Measurements from ENCODE around the gene CIDEA.

CIDEA gene

DNA sequence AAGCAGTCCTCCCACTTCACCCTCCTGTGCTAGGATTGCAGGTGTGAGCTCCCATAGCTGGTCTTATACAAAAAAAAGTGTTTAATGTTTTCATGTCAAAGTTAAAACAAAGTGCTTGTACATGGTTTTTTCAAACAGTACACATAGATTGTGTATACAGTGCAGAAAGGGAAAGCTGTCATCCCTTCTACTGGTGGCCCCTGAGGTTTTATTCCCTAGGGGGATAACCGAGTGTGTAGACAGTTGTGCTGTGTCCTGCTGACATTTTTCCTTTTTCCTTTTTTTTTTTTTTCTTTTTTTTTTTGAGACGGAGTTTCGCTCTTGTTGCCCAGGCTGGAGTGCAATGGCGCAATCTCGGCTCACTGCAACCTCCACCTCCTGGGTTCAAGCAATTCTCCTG lies 64.7 kb downstream of the CIDEA start:
- DNase-seq (ENCODE audit: low read depth in 2 of 2), result no peak

DNA sequence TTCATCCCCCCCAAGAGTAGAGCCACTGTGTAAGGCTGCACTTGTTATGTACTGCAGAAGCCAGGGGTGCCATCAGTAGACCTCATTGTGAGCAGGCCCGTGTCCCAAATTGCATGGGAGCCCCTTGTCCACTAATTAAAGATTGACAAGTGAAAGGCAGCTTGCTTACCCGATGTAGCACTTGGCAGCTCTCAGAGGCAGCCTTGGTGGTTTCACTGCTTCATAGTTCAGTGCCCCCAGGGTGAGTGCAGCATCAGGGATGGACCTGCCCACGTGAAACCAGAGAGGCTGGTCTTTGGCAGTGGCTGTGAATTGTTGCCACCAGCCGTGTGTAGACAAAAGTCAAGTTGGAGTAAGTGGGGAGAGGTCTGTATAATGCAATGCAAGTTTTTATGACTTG lies 67.2 kb downstream of the CIDEA start:
- no peak for DNase-seq (ENCODE audit: low read depth in 2 of 2)

DNA sequence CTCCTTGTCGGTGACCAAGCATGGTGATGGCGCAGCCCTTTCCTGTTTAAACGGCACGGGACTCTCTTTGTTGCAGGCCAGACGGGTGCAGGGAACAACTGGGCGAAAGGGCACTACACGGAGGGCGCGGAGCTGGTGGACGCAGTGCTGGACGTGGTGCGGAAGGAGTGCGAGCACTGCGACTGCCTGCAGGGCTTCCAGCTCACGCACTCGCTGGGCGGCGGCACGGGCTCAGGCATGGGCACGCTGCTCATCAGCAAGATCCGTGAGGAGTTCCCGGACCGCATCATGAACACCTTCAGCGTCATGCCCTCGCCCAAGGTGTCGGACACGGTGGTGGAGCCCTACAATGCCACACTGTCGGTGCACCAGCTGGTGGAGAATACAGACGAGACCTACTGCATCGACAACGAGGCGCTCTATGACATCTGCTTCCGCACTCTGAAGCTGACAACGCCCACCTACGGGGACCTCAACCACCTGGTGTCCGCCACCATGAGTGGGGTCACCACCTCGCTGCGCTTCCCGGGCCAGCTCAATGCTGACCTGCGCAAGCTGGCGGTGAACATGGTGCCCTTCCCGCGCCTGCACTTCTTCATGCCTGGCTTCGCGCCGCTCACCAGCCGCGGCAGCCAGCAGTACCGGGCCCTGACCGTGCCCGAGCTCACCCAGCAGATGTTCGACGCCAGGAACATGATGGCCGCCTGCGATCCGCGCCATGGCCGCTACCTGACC lies 71.0 kb downstream of the CIDEA start:
- no peak for DNase-seq (ENCODE audit: low read depth in 2 of 2)

DNA sequence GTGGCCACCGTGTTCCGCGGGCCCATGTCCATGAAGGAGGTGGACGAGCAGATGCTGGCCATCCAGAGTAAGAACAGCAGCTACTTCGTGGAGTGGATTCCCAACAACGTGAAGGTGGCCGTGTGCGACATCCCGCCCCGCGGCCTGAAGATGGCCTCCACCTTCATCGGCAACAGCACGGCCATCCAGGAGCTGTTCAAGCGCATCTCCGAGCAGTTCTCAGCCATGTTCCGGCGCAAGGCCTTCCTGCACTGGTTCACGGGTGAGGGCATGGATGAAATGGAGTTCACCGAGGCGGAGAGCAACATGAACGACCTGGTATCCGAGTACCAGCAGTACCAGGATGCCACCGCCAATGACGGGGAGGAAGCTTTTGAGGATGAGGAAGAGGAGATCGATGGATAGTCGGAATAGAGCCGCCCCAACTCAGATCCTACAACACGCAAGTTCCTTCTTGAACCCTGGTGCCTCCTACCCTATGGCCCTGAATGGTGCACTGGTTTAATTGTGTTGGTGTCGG lies 71.6 kb downstream of the CIDEA start:
- DNase-seq (ENCODE audit: low read depth in 2 of 2), result no peak

DNA sequence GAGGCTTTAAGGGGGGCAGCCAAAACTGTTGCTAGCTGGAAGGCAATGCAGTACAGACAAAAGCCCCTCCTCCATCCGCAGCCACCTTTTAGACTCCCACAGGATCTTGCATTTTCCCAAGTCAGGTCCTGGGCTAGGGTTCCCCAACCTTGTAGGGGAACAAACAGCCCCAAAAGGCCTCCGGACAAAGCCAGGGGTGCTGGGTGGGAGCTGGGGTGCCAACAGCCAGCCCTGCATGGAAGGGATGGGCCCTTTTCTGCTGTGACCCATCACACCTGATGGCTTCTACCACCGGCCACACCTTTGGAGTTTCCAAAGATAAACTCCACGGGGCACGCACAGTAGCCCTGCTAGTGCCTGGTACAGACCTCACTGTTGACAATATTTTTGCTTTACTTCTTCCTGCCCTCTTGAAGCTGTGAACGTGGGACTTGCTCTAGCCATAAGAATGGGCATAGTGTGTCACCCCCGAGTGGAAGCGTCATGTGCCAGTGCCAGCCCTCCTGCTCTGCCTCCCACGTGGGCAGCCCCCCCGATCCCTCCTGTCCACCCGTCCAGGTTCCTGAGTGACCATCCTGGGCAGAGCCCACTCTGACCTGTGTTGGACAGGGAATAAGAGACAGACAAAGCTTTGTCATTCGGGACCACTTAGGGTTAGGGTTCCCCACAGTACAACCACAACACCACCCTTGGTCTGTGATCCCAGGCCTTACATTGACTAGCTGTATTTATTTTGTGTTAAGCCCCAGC lies 72.7 kb downstream of the CIDEA start:
- DNase-seq (ENCODE audit: low read depth in 2 of 2), result no peak
